Chondrocyte (in vitro differentiated cells): ENCODE measurements around the gene MANBA. TPM values are rescaled to one million over a fixed set of nuclear protein-coding genes. Genes with fewer than 3 reads are reported as not detected.
"Not testable (repeated sequence)": the region's sequence is repeated elsewhere in the genome, so short reads cannot be mapped to it uniquely, and the experiment has no call there.

Experiments
- DNase-seq: peaks from one replicate; pipeline ENCODE4 v3.0.0; 2021; ENCODE audit warnings: mixed read lengths, low spot score
- H3K27ac Mint-ChIP-seq: one replicate; pipeline ENCODE4 v1.8.0; 2021; ENCODE audit warnings: mild to moderate bottlenecking, moderate library complexity, mixed read lengths; ENCODE audit not compliant: unreplicated experiment
- H3K27me3 Mint-ChIP-seq: 2 replicates; pipeline ENCODE4 v1.8.0; 2021; ENCODE audit warnings: low read depth, mixed read lengths
- H3K36me3 Mint-ChIP-seq: 2 replicates; pipeline ENCODE4 v1.8.0; 2021; ENCODE audit warnings: low read depth, mixed read lengths
- H3K4me1 Mint-ChIP-seq: 2 replicates; pipeline ENCODE4 v1.8.0; 2021; ENCODE audit warnings: low read depth, mild to moderate bottlenecking, mixed read lengths
- H3K4me3 Mint-ChIP-seq: one replicate; pipeline ENCODE4 v1.8.0; 2021; ENCODE audit warnings: mild to moderate bottlenecking, moderate library complexity, mixed read lengths; ENCODE audit not compliant: unreplicated experiment
- H3K9me3 Mint-ChIP-seq: 2 replicates; pipeline ENCODE4 v1.8.0; 2021; ENCODE audit warnings: low read depth, mixed read lengths
- CTCF ChIP-seq: fragments of 200-600 bp; sonication (generic); IDR thresholded peaks from 2 replicates; pipeline ENCODE4 v1.5.0; 2021; ENCODE audit warnings: antibody characterized with exemption, mild to moderate bottlenecking, moderate library complexity
- total RNA-seq: library from RNA; stranded (reverse); gene quantifications from 3 replicates; pipeline ENCODE4 v1.2.1, GENCODE V29; 2021

Gene MANBA
- total RNA-seq, 1 donor from 2014 or later: 36.9 TPM

- Mint-ChIP-seq H3K27ac (peak overlapping the region; percentile 14), H3K9me3 (no peaks in the 10 kb centered on the region), H3K4me3 (no peak overlapping the region), H3K27me3 (no peaks in the 10 kb centered on the region), H3K4me1 (peaks cover 45% of the 10 kb centered on the region), H3K36me3 (no peaks in the 10 kb centered on the region)
- no peak for DNase-seq
- TF ChIP-seq CTCF: peak; percentile 72
These were observed 137.1 kb downstream of the MANBA start for GRCh38 chr4:102623622-102624021.

- TF ChIP-seq CTCF: peak; percentile 92
- peak overlapping the region; percentile 63 for H3K4me3 Mint-ChIP-seq
- no peak for DNase-seq
- H3K4me1 Mint-ChIP-seq: peaks cover 33% of the 10 kb centered on the region
- H3K27ac Mint-ChIP-seq: peak overlapping the region; percentile 88
- no peaks in the 10 kb centered on the region for H3K27me3 Mint-ChIP-seq
- H3K9me3 Mint-ChIP-seq: no peaks in the 10 kb centered on the region
- peaks cover 6% of the 10 kb centered on the region for H3K36me3 Mint-ChIP-seq
These were observed 139.9 kb downstream of the MANBA start for GRCh38 chr4:102620697-102621497.

GRCh38 chr4:102619776-102620631, 140.8 kb downstream of the MANBA start:
- H3K4me3 Mint-ChIP-seq: peak overlapping the region; percentile 2
- not testable (repeated sequence) for DNase-seq, H3K9me3 Mint-ChIP-seq

GRCh38 chr4:102619021-102619420, 141.7 kb downstream of the MANBA start:
- not testable (repeated sequence) for H3K27ac Mint-ChIP-seq, H3K4me3 Mint-ChIP-seq, H3K9me3 Mint-ChIP-seq, H3K27me3 Mint-ChIP-seq, DNase-seq
- Mint-ChIP-seq H3K36me3 (peaks cover 19% of the 10 kb centered on the region), H3K4me1 (peaks cover 29% of the 10 kb centered on the region)

More at GRCh38 chr4:102619776-102620631, 140.8 kb downstream of the MANBA start:
- not testable (repeated sequence) for H3K36me3 Mint-ChIP-seq, H3K27me3 Mint-ChIP-seq
- peaks cover 31% of the 10 kb centered on the region for H3K4me1 Mint-ChIP-seq
- peak overlapping the region; percentile 88 for H3K27ac Mint-ChIP-seq

- Mint-ChIP-seq H3K4me3 (no peak overlapping the region), H3K27ac (no peak overlapping the region), H3K9me3 (no peaks in the 10 kb centered on the region)
These were observed 144.1 kb downstream of the MANBA start for GRCh38 chr4:102616636-102617035.

More at GRCh38 chr4:102616636-102617035, 144.1 kb downstream of the MANBA start:
- H3K36me3 Mint-ChIP-seq: peaks cover 32% of the 10 kb centered on the region
- no peak for DNase-seq
- no peak for TF ChIP-seq CTCF
- no peaks in the 10 kb centered on the region for H3K27me3 Mint-ChIP-seq
- peaks cover 20% of the 10 kb centered on the region for H3K4me1 Mint-ChIP-seq
